Left hindlimb (tissue), 1 donor: ENCODE measurements around the gene SH2D5.

ENCODE experiments used
- DNase-seq: peaks from one replicate; pipeline ENCODE4 v3.0.0-alpha.2; 2018

Gene SH2D5

GRCh38 chr1:20732588-20733359, at the start of gene SH2D5:
Gene SH2D5, minus strand, starts transcription at chr1:20732703. Its CDS starts 4,659 bp downstream, at chr1:20728044.
- no peak for DNase-seq

GRCh38 chr1:20775700-20776099, 43.2 kb upstream of the SH2D5 start:
- DNase-seq = no peak

GRCh38 chr1:20771780-20772179, 39.3 kb upstream of the SH2D5 start:
- no peak for DNase-seq

- DNase-seq = no peak
Observed at GRCh38 chr1:20770314-20771087, 38.0 kb upstream of the SH2D5 start.

GRCh38 chr1:20767271-20767670, 34.8 kb upstream of the SH2D5 start:
- DNase-seq = no peak

GRCh38 chr1:20763417-20763816, 30.9 kb upstream of the SH2D5 start:
- no peak for DNase-seq

- DNase-seq = no peak
Observed at GRCh38 chr1:20760322-20760721, 27.8 kb upstream of the SH2D5 start.

GRCh38 chr1:20753589-20753988, 21.1 kb upstream of the SH2D5 start:
- no peak for DNase-seq

- DNase-seq = no peak
Observed at GRCh38 chr1:20751462-20751990, 19.0 kb upstream of the SH2D5 start.

GRCh38 chr1:20742671-20743070, 10.2 kb upstream of the SH2D5 start:
- DNase-seq = no peak

GRCh38 chr1:20740781-20741180, 8.3 kb upstream of the SH2D5 start:
- DNase-seq = no peak

GRCh38 chr1:20739225-20739624, 6.7 kb upstream of the SH2D5 start:
- DNase-seq = no peak

GRCh38 chr1:20735581-20736111, 3.1 kb upstream of the SH2D5 start:
- no peak for DNase-seq

GRCh38 chr1:20733360-20733975, 965 bp upstream of the SH2D5 start:
- no peak for DNase-seq

GRCh38 chr1:20732071-20732587, 374 bp downstream of the SH2D5 start:
- DNase-seq = peak; percentile 71

- DNase-seq = no peak
Observed at GRCh38 chr1:20731057-20731991, 1.2 kb downstream of the SH2D5 start.

GRCh38 chr1:20730690-20731056, 1.8 kb downstream of the SH2D5 start:
- DNase-seq = no peak

GRCh38 chr1:20729990-20730689, 2.4 kb downstream of the SH2D5 start:
- no peak for DNase-seq

GRCh38 chr1:20729155-20729931, 3.2 kb downstream of the SH2D5 start:
- DNase-seq = no peak

GRCh38 chr1:20728371-20729154, 3.9 kb downstream of the SH2D5 start:
- DNase-seq = no peak
